Heart right ventricle (tissue), 16 donors: ENCODE measurements around the gene SUSD4. TPM values are rescaled to one million over a fixed set of nuclear protein-coding genes. Genes with fewer than 3 reads are reported as not detected.

Experiments used
- ATAC-seq, 8 donors: fragments of 200-7000 bp; cut with Tn5 transposase; one replicate each; pipeline ENCODE4 v1.9.1; 2020; ENCODE audit warnings: mild to moderate bottlenecking in 8 of 8, moderate library complexity in 8 of 8, moderate number of reproducible peaks in 1 of 8
- DNase-seq, 2 donors: peaks; one replicate each; pipeline ENCODE4 v3.0.0-alpha.2; 2020
- H3K27ac ChIP-seq, 10 donors: fragments of 200-600 bp; sonication (generic) in 2 of 10; one replicate each; pipeline versions ENCODE4 v1.5.0 to v1.8.0; 2020 to 2022; ENCODE audit warnings: mild to moderate bottlenecking in 3 of 10
- H3K27me3 ChIP-seq, 7 donors: fragments of 200-600 bp; one replicate each; pipeline ENCODE4 v1.8.0; 2021 to 2022; ENCODE audit warnings: mild to moderate bottlenecking in 2 of 7
- H3K36me3 ChIP-seq, 9 donors: fragments of 200-600 bp; sonication (generic) in 1 of 9; one replicate each; pipeline versions ENCODE4 v1.5.0 to v1.8.0; 2020 to 2022; ENCODE audit warnings: mild to moderate bottlenecking in 2 of 9
- H3K4me1 ChIP-seq, 9 donors: fragments of 200-600 bp; sonication (generic) in 1 of 9; one replicate each; pipeline versions ENCODE4 v1.5.0 to v1.8.0; 2020 to 2022; ENCODE audit warnings: mild to moderate bottlenecking in 4 of 9
- H3K4me3 ChIP-seq, 10 donors: fragments of 200-600 bp; sonication (generic) in 2 of 10; one replicate each; pipeline versions ENCODE4 v1.5.0 to v1.8.0; 2020 to 2022; ENCODE audit warnings: mild to moderate bottlenecking in 7 of 10, moderate library complexity in 2 of 10
- H3K9me3 ChIP-seq, 11 donors: fragments of 200-600 bp in 10 of 11; sonication (generic) in 2 of 11; one replicate each; pipeline versions ENCODE4 v1.5.0 to v1.8.0; 2013 to 2022; ENCODE audit warnings: mild to moderate bottlenecking in 2 of 11, control low read depth in 1 of 11, moderate library complexity in 1 of 11
- CTCF ChIP-seq, 9 donors: fragments of 200-600 bp; sonication (generic) in 2 of 9; IDR thresholded peaks; one replicate each; pipeline versions ENCODE4 v1.5.0 to v1.8.0; 2021 to 2022; ENCODE audit warnings: antibody characterized with exemption in 9 of 9, mild to moderate bottlenecking in 5 of 9, moderate library complexity in 1 of 9
- WGBS, 2 donors: extraction: QIAGEN DNeasy Blood & Tissue Kit; methylation state at CpG; one replicate each; pipeline ENCODE4 v1.1.7; 2013; ENCODE audit warnings: inconsistent platforms in 1 of 2; 5-methylcytosine and 5-hydroxymethylcytosine counted together
- intact Hi-C, 10 donors: fragments of 100-400 bp; cut with DNase I; formaldehyde crosslinking; loops; one replicate each; pipeline versions ENCODE4 v1.11.1 to v1.14.2; 2022
- polyA plus RNA-seq, 2 donors: library from polyadenylated mRNA; stranded (reverse); fragments of 200-250 nt; gene quantifications; one replicate each; pipeline ENCODE4 v1.2.3, GENCODE V29; 2013
- total RNA-seq, 10 donors: library from RNA; stranded (reverse); fragmentation: NEBNext Ultra II Directional in 3 of 10; extraction: Animal tissue kit (Norgen Biotek cat#: 25700) in 3 of 10; gene quantifications; one replicate each; pipeline versions ENCODE4 v1.2.1 to v1.2.4, GENCODE V29; 2021 to 2023
- donor health status: Arrhythmogenic right ventricular cardiomyopathy.
- donor health status: ischemic (EF 13 %, LVEDD 7.1; RV severe dilation, severe dysfunction).
- donor health status: healthy with polysubstance abuse.
- donor health status: DM: no; HTN: yes; CAD: no.
- donor health status: DM: no; HTN: no; CAD: no.
- donor health status: ischemic (EF 25% LVEDD 6.9; RV normal size, moderate dysfunction).
- donor health status: ischemic (EF 25% LVEDD 5.7; RV mildly dilated, moderate dysfunction).
- donor health status: healthy.
- donor health status: DM: yes; HTN: yes; CAD: no.
- donor health status: Ischemic cardiomyopathy.
- donor health status: ischemic (EF 35%, LVEDD 5.7; RV mildly dilated, moderate dysfunction).
- donor health status: nonischemic (EF 11% LVEDD 7.7; RV severe dilation, severe dysfunction).
- donor health status: DM: yes; HTN: yes; CAD: no.
- donor health status: PGD.
- donor health status: ischemic (EF 29% LVEDD 5.4; RV normal size, mild dysfunction).
- donor health status: nonischemic (EF 23%, LVEDD 6.1; RV moderate dilation, normal function).

SUSD4 gene
- total and polyA plus RNA-seq, 12 donors, result 0.99 to 36.5 (median 6.2) TPM

- no peak overlapping the region for H3K4me3 ChIP-seq
- WGBS, 2 donors, result 77 to 81% methylated on average over 3 of the region's 3 CpGs
- H3K27me3 ChIP-seq, result no peaks in the 10 kb centered on the region
- no peak for DNase-seq
- H3K9me3 ChIP-seq, result no peaks in the 10 kb centered on the region
- no peak for TF ChIP-seq CTCF (IDR thresholded peaks at IDR 0.05)
- peaks cover 0 to 23% (median 11%) of the 10 kb centered on the region in 9 donors for H3K4me1 ChIP-seq
- no peak overlapping the region for H3K27ac ChIP-seq
- no peak for ATAC-seq
- H3K36me3 ChIP-seq, result no peaks in the 10 kb centered on the region
- intact Hi-C loops, result no loop called here
These were observed 151.5 kb downstream of the SUSD4 start for GRCh38 chr1:223212441-223212840.

- Histone ChIP-seq H3K36me3 (no peaks in the 10 kb centered on the region), H3K27ac (peak overlapping the region in 1 of 10 donors; percentile 4), H3K4me3 (no peak overlapping the region), H3K9me3 (no peaks in the 10 kb centered on the region), H3K4me1 (peaks cover 0 to 29% (median 11%) of the 10 kb centered on the region in 9 donors), H3K27me3 (no peaks in the 10 kb centered on the region)
- WGBS, 2 donors, result 90 to 94% methylated on average over 5 of the region's 5 CpGs
- intact Hi-C loops, result no loop called here
- no peak for DNase-seq
- no peak for ATAC-seq
- no peak for TF ChIP-seq CTCF (IDR thresholded peaks at IDR 0.05)
These were observed 152.5 kb downstream of the SUSD4 start for GRCh38 chr1:223211323-223211985.

- no peak for ATAC-seq
- Histone ChIP-seq H3K4me1 (peaks cover 0 to 30% (median 11%) of the 10 kb centered on the region in 9 donors), H3K4me3 (no peak overlapping the region), H3K27ac (no peak overlapping the region), H3K9me3 (no peaks in the 10 kb centered on the region), H3K36me3 (no peaks in the 10 kb centered on the region), H3K27me3 (no peaks in the 10 kb centered on the region)
- DNase-seq, result no peak
- WGBS, 2 donors, result 94 to 96% methylated on average over 3 of the region's 3 CpGs
- intact Hi-C loops, result no loop called here
- TF ChIP-seq CTCF (IDR thresholded peaks at IDR 0.05), result no peak
These were observed 153.2 kb downstream of the SUSD4 start for GRCh38 chr1:223210788-223211120.

- intact Hi-C loops, result loop anchor here in 1 of 10 donors (5.0 kb wide), 1 partner anchor 68 kb away; the partner anchor contains the start of gene TLR5
- DNase-seq, result no peak
These were observed 153.8 kb downstream of the SUSD4 start for GRCh38 chr1:223209992-223210787.

More at GRCh38 chr1:223209992-223210787, 153.8 kb downstream of the SUSD4 start:
- Histone ChIP-seq H3K9me3 (no peaks in the 10 kb centered on the region), H3K4me1 (peaks cover 0 to 30% (median 11%) of the 10 kb centered on the region in 9 donors), H3K27me3 (no peaks in the 10 kb centered on the region), H3K27ac (no peak overlapping the region), H3K36me3 (no peaks in the 10 kb centered on the region), H3K4me3 (no peak overlapping the region)
- no peak for ATAC-seq
- no peak for TF ChIP-seq CTCF (IDR thresholded peaks at IDR 0.05)
- WGBS, 2 donors, result 93 to 95% methylated on average over 7 of the region's 7 CpGs
